ENCODE data around the gene GCSH.

- no peak for TF ChIP-seq CTCF (IDR thresholded peaks at IDR 0.05)
- TF ChIP-seq HMGXB4 (CRISPR knock-in tag; IDR thresholded peaks at IDR 0.05; ENCODE audit: borderline replicate concordance) = no peak
- no peak for TF ChIP-seq HDAC2 (IDR thresholded peaks at IDR 0.05)
- TF ChIP-seq, protein P1, sequence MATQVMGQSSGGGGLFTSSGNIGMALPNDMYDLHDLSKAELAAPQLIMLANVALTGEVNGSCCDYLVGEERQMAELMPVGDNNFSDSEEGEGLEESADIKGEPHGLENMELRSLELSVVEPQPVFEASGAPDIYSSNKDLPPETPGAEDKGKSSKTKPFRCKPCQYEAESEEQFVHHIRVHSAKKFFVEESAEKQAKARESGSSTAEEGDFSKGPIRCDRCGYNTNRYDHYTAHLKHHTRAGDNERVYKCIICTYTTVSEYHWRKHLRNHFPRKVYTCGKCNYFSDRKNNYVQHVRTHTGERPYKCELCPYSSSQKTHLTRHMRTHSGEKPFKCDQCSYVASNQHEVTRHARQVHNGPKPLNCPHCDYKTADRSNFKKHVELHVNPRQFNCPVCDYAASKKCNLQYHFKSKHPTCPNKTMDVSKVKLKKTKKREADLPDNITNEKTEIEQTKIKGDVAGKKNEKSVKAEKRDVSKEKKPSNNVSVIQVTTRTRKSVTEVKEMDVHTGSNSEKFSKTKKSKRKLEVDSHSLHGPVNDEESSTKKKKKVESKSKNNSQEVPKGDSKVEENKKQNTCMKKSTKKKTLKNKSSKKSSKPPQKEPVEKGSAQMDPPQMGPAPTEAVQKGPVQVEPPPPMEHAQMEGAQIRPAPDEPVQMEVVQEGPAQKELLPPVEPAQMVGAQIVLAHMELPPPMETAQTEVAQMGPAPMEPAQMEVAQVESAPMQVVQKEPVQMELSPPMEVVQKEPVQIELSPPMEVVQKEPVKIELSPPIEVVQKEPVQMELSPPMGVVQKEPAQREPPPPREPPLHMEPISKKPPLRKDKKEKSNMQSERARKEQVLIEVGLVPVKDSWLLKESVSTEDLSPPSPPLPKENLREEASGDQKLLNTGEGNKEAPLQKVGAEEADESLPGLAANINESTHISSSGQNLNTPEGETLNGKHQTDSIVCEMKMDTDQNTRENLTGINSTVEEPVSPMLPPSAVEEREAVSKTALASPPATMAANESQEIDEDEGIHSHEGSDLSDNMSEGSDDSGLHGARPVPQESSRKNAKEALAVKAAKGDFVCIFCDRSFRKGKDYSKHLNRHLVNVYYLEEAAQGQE (IDR thresholded peaks at IDR 0.05) = no peak
- TF ChIP-seq, protein P2, sequence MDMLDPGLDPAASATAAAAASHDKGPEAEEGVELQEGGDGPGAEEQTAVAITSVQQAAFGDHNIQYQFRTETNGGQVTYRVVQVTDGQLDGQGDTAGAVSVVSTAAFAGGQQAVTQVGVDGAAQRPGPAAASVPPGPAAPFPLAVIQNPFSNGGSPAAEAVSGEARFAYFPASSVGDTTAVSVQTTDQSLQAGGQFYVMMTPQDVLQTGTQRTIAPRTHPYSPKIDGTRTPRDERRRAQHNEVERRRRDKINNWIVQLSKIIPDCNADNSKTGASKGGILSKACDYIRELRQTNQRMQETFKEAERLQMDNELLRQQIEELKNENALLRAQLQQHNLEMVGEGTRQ (IDR thresholded peaks at IDR 0.05) = no peak
- TF ChIP-seq, protein P3, sequence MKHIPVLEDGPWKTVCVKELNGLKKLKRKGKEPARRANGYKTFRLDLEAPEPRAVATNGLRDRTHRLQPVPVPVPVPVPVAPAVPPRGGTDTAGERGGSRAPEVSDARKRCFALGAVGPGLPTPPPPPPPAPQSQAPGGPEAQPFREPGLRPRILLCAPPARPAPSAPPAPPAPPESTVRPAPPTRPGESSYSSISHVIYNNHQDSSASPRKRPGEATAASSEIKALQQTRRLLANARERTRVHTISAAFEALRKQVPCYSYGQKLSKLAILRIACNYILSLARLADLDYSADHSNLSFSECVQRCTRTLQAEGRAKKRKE (CRISPR knock-in tag; IDR thresholded peaks at IDR 0.05; ENCODE audit: low read depth) = no peak
- TF ChIP-seq JUN (IDR thresholded peaks at IDR 0.05) = no peak
- no peak for TF ChIP-seq POLR2A (IDR thresholded peaks at IDR 0.05; ENCODE audit: low read length)
- no peak for TF ChIP-seq MAZ (IDR thresholded peaks at IDR 0.05; ENCODE audit: borderline replicate concordance, low read depth, low read length)
- TF ChIP-seq RFX5 (IDR thresholded peaks at IDR 0.05) = no peak
- TF ChIP-seq FOSB (CRISPR knock-in tag; IDR thresholded peaks at IDR 0.05) = no peak
- TF ChIP-seq PBX3 (IDR thresholded peaks at IDR 0.05) = no peak
- no peak for TF ChIP-seq KDM1A (IDR thresholded peaks at IDR 0.05; ENCODE audit: low read depth)
- TF ChIP-seq JUNB (IDR thresholded peaks at IDR 0.05) = no peak
Measured at GRCh38 chr16:81123092-81123852, 27.1 kb upstream of the GCSH start.
